A549 (cell line): Measurements from ENCODE around the gene SPACDR. TPM values are rescaled to one million over a fixed set of nuclear protein-coding genes. Genes with fewer than 3 reads are reported as not detected.
A peak's percentile ranks its signal among the peaks of the same experiment; 100 is the strongest.

Source experiments
- ATAC-seq, 2 experiments: fragments of 200-7000 bp in 1 of 2; fragments of >200 bp in 1 of 2; cut with Nextera tagmentation in 1 of 2; cut with Tn5 transposase in 1 of 2; 3 replicates each; pipeline versions ENCODE4 v1.8.0 to v1.9.1; 2018 to 2020; ENCODE audit warnings: mild to moderate bottlenecking in 1 of 2, moderate library complexity in 1 of 2
- CTCF ChIA-PET: fragments of 300-600 bp; sonication (Branson Sonifier 250); formaldehyde crosslinking; extraction: SDS; loops from one replicate; lab custom pipeline; 2021; ENCODE audit warnings: antibody characterized with exemption, inconsistent platforms; lab: Yijun Ruan, JAX
- POLR2A ChIA-PET: fragments of 350-600 bp; formaldehyde crosslinking; extraction: SDS; loops from one replicate; lab custom pipeline; 2021; ENCODE audit warnings: antibody characterized with exemption, inconsistent platforms; lab: Yijun Ruan, JAX
- DNase-seq, 2 experiments: peaks; one replicate each; pipeline versions ENCODE4 v3.0.0 to v3.0.0-alpha.2; 2011 to 2016; ENCODE audit warnings: low read depth in 1 of 2, low spot score in 1 of 2
- FAIRE-seq: peaks from 2 replicates; lab custom pipeline; 2011; peaks lifted over from hg19 to GRCh38; lab: Jason Lieb, UNC
- H3K27ac ChIP-seq, 2 experiments: fragments of >200 bp; sonication (Bioruptor Twin); formaldehyde crosslinking; 3 replicates each; pipeline ENCODE4 v1.5.1; 2016 to 2017
- H3K4me1 ChIP-seq: fragments of >200 bp; sonication (Bioruptor Twin); formaldehyde crosslinking; 3 replicates; pipeline ENCODE4 v1.6.1; 2016
- H3K4me2 ChIP-seq: fragments of >200 bp; sonication (Bioruptor Twin); formaldehyde crosslinking; 3 replicates; pipeline ENCODE4 v1.6.1; 2016
- H3K4me3 ChIP-seq: fragments of >200 bp; sonication (Bioruptor Twin); formaldehyde crosslinking; 3 replicates; pipeline ENCODE4 v1.5.1; 2016
- H3K9me3 ChIP-seq: fragments of >200 bp; sonication (Bioruptor Twin); formaldehyde crosslinking; 3 replicates; pipeline ENCODE4 v1.6.1; 2016
- CBX8 ChIP-seq: fragments of 200-600 bp; sonication (generic); IDR thresholded peaks from 2 replicates; pipeline ENCODE4 v1.6.1; 2016
- EHF ChIP-seq: fragments of 250-450 bp; sonication (Bioruptor Pico); IDR thresholded peaks from 2 replicates; pipeline ENCODE4 v1.5.0; 2020; ENCODE audit warnings: mild to moderate bottlenecking
- ESRRA ChIP-seq: fragments of 150-350 bp; IDR thresholded peaks from 2 replicates; pipeline ENCODE4 v1.6.1; 2014; ENCODE audit warnings: mild to moderate bottlenecking, low read length, borderline replicate concordance
- FOXS1 ChIP-seq: fragments of 250-450 bp; sonication (Bioruptor Pico); IDR thresholded peaks from 2 replicates; pipeline ENCODE4 v1.5.0; 2020; ENCODE audit warnings: mild to moderate bottlenecking, moderate library complexity
- KDM1A ChIP-seq: fragments of 200-600 bp; sonication (generic); IDR thresholded peaks from 2 replicates; pipeline ENCODE4 v1.6.1; 2016; ENCODE audit warnings: low read depth, mild to moderate bottlenecking
- KDM5A ChIP-seq: fragments of 200-600 bp; sonication (generic); IDR thresholded peaks from 2 replicates; pipeline ENCODE4 v1.6.1; 2016; ENCODE audit warnings: antibody characterized with exemption, mild to moderate bottlenecking
- MAFK ChIP-seq: fragments of 450-650 bp; IDR thresholded peaks from 2 replicates; pipeline ENCODE4 v1.6.1; 2014; ENCODE audit not compliant: partially characterized antibody
- MYC ChIP-seq: IDR thresholded peaks from 2 replicates; pipeline ENCODE4 v1.6.1; 2012; ENCODE audit warnings: mild to moderate bottlenecking, inconsistent platforms, low read length, improper control_type of control experiment, borderline replicate concordance
- NPAS2 ChIP-seq: fragments of 250-450 bp; sonication (Bioruptor Pico); IDR thresholded peaks from 2 replicates; pipeline ENCODE4 v1.8.0; 2022; ENCODE audit warnings: mild to moderate bottlenecking, moderate library complexity, borderline replicate concordance
- PHF8 ChIP-seq: fragments of 200-600 bp; sonication (generic); IDR thresholded peaks from 2 replicates; pipeline ENCODE4 v1.6.1; 2016; ENCODE audit warnings: low read depth, mild to moderate bottlenecking, antibody characterized with exemption, moderate library complexity, borderline replicate concordance
- RARB ChIP-seq: fragments of 250-450 bp; sonication (Bioruptor Pico); IDR thresholded peaks from 2 replicates; pipeline ENCODE4 v1.8.0; 2021; ENCODE audit warnings: mild to moderate bottlenecking, moderate library complexity
- RCOR1 ChIP-seq: fragments of 150-350 bp; IDR thresholded peaks from 2 replicates; pipeline ENCODE4 v1.6.1; 2014; ENCODE audit warnings: antibody characterized with exemption, low read length, low read depth
- RFX5 ChIP-seq: fragments of 450-650 bp; IDR thresholded peaks from 2 replicates; pipeline ENCODE4 v1.7.1; 2014; ENCODE audit warnings: antibody characterized with exemption, mild to moderate bottlenecking, moderate library complexity
- SMC3 ChIP-seq: fragments of >200 bp; sonication (Bioruptor Twin); formaldehyde crosslinking; IDR thresholded peaks from 3 replicates; pipeline ENCODE4 v1.6.1; 2018; ENCODE audit warnings: inconsistent platforms
- TFCP2L1 ChIP-seq: fragments of 250-450 bp; sonication (Bioruptor Pico); IDR thresholded peaks from 2 replicates; pipeline ENCODE4 v1.5.0; 2021; ENCODE audit warnings: mild to moderate bottlenecking
- TP53 ChIP-seq: fragments of 250-450 bp; sonication (Bioruptor Pico); IDR thresholded peaks from 2 replicates; pipeline ENCODE4 v1.5.0; 2021; ENCODE audit warnings: mild to moderate bottlenecking, moderate library complexity
- ZFP36 ChIP-seq: fragments of 450-650 bp; IDR thresholded peaks from 2 replicates; pipeline ENCODE4 v1.6.1; 2014; ENCODE audit warnings: borderline replicate concordance; ENCODE audit not compliant: partially characterized antibody
- WGBS: methylation state at CpG from one replicate; pipeline ENCODE4 v1.1.6; 2017; ENCODE audit errors: missing lambda C conversion rate; 5-methylcytosine and 5-hydroxymethylcytosine counted together
- polyA plus RNA-seq, 4 experiments: library from polyadenylated mRNA; depleted of rRNA in 3 of 4; stranded (reverse); fragments of >200 nt; fragmentation: RNase III in 1 of 4; extraction: RNeasy Plus Mini Kit Qiagen cat#74134 plus additional on column Dnase treatment in 1 of 4; gene quantifications; 2 replicates in 3 of 4; 3 replicates in 1 of 4; pipeline ENCODE4 v1.2.3, GENCODE V29; 2011 to 2017
- TF ChIP-seq, protein P1 (sequence below): fragments of 200-600 bp; sonication (generic); IDR thresholded peaks from 2 replicates; pipeline ENCODE4 v1.6.1; 2016; ENCODE audit warnings: antibody characterized with exemption, mild to moderate bottlenecking, moderate library complexity
- TF ChIP-seq, protein P2 (sequence below): IDR thresholded peaks from 2 replicates; pipeline ENCODE4 v1.6.1; 2012; ENCODE audit warnings: low read depth, borderline replicate concordance
- TF ChIP-seq, protein P3 (sequence below): fragments of >200 bp; sonication (Bioruptor Twin); formaldehyde crosslinking; IDR thresholded peaks from 3 replicates; pipeline ENCODE4 v1.5.1; 2016
- TF ChIP-seq, protein P4 (sequence below): fragments of 250-450 bp; sonication (Bioruptor Pico); IDR thresholded peaks from 2 replicates; pipeline ENCODE4 v1.5.0; 2020; ENCODE audit warnings: low read depth, mild to moderate bottlenecking, moderate library complexity

The SPACDR gene
- polyA plus RNA-seq, 2 of the 4 experiments (the other 2 are of a cell fraction): 0.17 to 0.34 TPM

DNA sequence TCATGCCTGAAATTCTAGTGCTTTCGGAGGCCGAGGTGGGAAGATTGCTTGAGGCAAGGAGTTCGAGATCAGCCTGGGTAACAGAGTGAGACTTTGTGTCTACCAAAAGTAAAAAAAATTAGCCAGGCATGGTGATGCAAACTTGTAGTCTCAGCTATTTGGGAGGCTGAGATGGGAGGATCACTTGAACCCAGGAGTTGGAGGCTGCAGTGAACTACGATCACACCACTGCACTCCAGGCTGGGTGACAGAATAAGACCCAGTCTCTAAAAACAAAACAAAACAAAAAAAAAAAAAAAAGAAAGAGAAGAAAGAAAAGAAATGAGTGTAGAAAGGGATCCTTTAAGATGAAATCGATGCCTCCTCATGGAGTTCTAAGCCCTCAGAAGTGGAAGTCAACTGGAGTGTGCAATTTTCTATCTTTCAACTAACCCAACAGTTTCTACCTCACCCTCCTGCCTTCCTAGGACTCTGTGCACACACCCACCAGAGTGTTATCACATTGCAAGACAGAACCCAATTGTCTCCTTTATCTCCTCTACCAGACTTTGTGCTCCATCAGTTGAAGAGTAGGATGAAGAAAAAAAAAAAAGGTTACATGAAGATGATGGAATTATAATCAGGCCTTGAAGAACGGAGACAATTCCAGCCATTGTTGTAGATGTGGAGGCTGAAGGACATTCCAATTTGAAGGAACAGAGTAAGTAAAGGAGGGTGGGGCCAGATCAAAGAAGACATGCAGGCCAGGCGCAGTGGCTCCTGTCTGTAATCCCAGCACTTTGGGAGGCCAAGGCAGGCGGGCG is 46.6 kb upstream of the SPACDR start (continued):
- TF ChIP-seq, protein P1, sequence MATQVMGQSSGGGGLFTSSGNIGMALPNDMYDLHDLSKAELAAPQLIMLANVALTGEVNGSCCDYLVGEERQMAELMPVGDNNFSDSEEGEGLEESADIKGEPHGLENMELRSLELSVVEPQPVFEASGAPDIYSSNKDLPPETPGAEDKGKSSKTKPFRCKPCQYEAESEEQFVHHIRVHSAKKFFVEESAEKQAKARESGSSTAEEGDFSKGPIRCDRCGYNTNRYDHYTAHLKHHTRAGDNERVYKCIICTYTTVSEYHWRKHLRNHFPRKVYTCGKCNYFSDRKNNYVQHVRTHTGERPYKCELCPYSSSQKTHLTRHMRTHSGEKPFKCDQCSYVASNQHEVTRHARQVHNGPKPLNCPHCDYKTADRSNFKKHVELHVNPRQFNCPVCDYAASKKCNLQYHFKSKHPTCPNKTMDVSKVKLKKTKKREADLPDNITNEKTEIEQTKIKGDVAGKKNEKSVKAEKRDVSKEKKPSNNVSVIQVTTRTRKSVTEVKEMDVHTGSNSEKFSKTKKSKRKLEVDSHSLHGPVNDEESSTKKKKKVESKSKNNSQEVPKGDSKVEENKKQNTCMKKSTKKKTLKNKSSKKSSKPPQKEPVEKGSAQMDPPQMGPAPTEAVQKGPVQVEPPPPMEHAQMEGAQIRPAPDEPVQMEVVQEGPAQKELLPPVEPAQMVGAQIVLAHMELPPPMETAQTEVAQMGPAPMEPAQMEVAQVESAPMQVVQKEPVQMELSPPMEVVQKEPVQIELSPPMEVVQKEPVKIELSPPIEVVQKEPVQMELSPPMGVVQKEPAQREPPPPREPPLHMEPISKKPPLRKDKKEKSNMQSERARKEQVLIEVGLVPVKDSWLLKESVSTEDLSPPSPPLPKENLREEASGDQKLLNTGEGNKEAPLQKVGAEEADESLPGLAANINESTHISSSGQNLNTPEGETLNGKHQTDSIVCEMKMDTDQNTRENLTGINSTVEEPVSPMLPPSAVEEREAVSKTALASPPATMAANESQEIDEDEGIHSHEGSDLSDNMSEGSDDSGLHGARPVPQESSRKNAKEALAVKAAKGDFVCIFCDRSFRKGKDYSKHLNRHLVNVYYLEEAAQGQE: no peak
- no peak for TF ChIP-seq SMC3
- TF ChIP-seq, protein P2, sequence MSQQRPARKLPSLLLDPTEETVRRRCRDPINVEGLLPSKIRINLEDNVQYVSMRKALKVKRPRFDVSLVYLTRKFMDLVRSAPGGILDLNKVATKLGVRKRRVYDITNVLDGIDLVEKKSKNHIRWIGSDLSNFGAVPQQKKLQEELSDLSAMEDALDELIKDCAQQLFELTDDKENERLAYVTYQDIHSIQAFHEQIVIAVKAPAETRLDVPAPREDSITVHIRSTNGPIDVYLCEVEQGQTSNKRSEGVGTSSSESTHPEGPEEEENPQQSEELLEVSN: no peak
- no peak for TF ChIP-seq TP53 (CRISPR knock-in tag)

DNA sequence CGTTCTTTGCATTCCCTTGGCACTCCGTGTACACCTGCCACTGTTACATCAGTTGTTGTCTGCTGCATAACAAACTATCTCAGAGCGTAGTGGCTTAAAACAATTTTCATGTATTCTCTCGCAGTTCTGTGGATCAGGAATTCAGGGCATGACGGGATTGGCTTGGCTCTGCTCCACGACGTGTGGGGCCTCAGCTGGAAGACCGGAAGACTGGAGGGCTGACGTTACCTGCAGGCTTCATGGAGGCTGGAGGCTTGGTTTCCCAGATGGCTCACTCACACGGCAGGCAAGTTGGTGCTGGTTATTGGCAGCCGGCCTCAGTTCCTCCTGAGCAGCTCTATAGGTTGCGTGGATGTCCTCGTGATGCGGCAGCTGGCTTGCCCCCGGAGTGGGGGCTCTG is 45.2 kb upstream of the SPACDR start:
- POLR2A ChIA-PET: no interaction called here
- FAIRE-seq (no peak), DNase-seq (no peak), ATAC-seq (no peak)
- no peaks in the 10 kb centered on the region for H3K9me3 ChIP-seq
- TF ChIP-seq, protein P3, sequence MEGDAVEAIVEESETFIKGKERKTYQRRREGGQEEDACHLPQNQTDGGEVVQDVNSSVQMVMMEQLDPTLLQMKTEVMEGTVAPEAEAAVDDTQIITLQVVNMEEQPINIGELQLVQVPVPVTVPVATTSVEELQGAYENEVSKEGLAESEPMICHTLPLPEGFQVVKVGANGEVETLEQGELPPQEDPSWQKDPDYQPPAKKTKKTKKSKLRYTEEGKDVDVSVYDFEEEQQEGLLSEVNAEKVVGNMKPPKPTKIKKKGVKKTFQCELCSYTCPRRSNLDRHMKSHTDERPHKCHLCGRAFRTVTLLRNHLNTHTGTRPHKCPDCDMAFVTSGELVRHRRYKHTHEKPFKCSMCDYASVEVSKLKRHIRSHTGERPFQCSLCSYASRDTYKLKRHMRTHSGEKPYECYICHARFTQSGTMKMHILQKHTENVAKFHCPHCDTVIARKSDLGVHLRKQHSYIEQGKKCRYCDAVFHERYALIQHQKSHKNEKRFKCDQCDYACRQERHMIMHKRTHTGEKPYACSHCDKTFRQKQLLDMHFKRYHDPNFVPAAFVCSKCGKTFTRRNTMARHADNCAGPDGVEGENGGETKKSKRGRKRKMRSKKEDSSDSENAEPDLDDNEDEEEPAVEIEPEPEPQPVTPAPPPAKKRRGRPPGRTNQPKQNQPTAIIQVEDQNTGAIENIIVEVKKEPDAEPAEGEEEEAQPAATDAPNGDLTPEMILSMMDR: no peak
- TF ChIP-seq TFCP2L1 (CRISPR knock-in tag) (no peak), MYC (no peak)
- H3K4me2 ChIP-seq: no peak overlapping the region
- H3K4me1 ChIP-seq: peaks cover 7% of the 10 kb centered on the region
- H3K4me3 ChIP-seq: no peak overlapping the region
- no peak overlapping the region for H3K27ac ChIP-seq
- WGBS: 81% methylated on average over 15 of the region's 15 CpGs
- CTCF ChIA-PET: interaction anchor here (1.3 to 1.5 kb wide), 3 partner anchors 27 to 50 kb away, joined by 4 to 6 read pairs (median 5); no protein-coding TSS in a partner anchor

DNA sequence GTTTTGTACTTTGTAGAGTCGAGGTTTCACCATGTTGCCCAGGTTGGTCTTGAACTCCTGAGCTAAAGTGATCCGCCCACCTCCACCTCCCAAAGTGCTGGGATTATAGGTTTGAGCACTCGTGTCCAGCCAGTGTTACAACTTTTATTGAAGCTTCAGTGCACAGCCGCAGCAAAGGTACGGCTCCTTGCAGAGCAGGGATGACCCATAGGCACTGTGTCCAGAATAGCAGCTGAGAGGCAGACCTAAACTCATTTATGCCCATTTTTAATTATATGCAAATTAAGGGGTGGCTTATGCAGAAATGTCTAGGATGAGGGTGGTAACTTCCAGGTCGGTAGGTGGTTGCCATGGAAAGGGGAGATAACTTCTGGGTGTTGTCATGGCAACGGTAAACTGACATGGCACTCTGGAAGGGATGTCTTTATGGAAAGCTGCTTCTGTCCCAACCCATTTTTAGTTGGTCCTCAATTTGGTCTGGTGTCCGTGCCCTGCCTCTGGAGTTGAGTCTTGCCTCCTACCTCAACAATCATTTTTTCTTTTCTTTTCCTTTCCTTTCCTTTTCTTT is 42.4 kb upstream of the SPACDR start:
- no peak for FAIRE-seq
- ATAC-seq: peak in 1 of 2 experiments; percentile 57; a peak in 3 of 6 replicates
- WGBS: 54% methylated on average over 8 of the region's 8 CpGs
- Histone ChIP-seq H3K4me2 (no peak overlapping the region), H3K9me3 (no peaks in the 10 kb centered on the region), H3K27ac (0 out of 6 replicates have a peak overlapping the region, but pooled peaks of 1 of the 2 experiments have one; percentile 30), H3K4me3 (no peak overlapping the region), H3K4me1 (peaks cover 24% of the 10 kb centered on the region)
- no peak for TF ChIP-seq FOXS1
- TF ChIP-seq MAFK: no peak
- TF ChIP-seq RARB (CRISPR knock-in tag): no peak
- TF ChIP-seq RFX5: no peak
- no peak for TF ChIP-seq PHF8
- TF ChIP-seq RCOR1: no peak
- no peak for TF ChIP-seq EHF
- TF ChIP-seq, protein P4, sequence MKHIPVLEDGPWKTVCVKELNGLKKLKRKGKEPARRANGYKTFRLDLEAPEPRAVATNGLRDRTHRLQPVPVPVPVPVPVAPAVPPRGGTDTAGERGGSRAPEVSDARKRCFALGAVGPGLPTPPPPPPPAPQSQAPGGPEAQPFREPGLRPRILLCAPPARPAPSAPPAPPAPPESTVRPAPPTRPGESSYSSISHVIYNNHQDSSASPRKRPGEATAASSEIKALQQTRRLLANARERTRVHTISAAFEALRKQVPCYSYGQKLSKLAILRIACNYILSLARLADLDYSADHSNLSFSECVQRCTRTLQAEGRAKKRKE: no peak
- no peak for TF ChIP-seq NPAS2 (CRISPR knock-in tag)
- TF ChIP-seq ZFP36: no peak
- TF ChIP-seq KDM5A: no peak
- TF ChIP-seq KDM1A: no peak
- no peak for TF ChIP-seq CBX8
- no peak for TF ChIP-seq ESRRA
- ChIA-PET POLR2A (no interaction called here), CTCF (interaction anchor here (0.8 to 2.0 kb wide), 6 partner anchors 24 to 71 kb away, joined by 3 to 11 read pairs (median 4); no protein-coding TSS in a partner anchor)
- peak in 1 of 2 experiments; percentile 57 for DNase-seq
